Mammary epithelial cell (primary cell): ENCODE data around the gene ATG7.

Source experiments
- CTCF ChIP-seq, 2 donors: IDR thresholded peaks in 1 of 2; conservative IDR thresholded peaks in 1 of 2; 2 replicates each; pipeline ENCODE4 v1.5.1; 2011 to 2012; ENCODE audit warnings: inconsistent platforms in 2 of 2, low read length in 2 of 2, mild to moderate bottlenecking in 2 of 2, control low read depth in 1 of 2, low read depth in 1 of 2; ENCODE audit not compliant: insufficient read depth in 1 of 2; ENCODE audit errors: extremely low read depth in 1 of 2
- EZH2 ChIP-seq: IDR thresholded peaks from 2 replicates; pipeline ENCODE4 v1.6.1; 2012; ENCODE audit warnings: low read length, inconsistent platforms, borderline replicate concordance

- no peak for TF ChIP-seq CTCF (conservative IDR thresholded peaks at IDR 0.05 in 1 of 2, IDR thresholded peaks at IDR 0.05 in 1 of 2; ENCODE audit: extremely low read depth in 1 of 2, insufficient read depth in 1 of 2, low read depth in 1 of 2, low read length in 2 of 2)
- TF ChIP-seq EZH2: no peak
Observed at GRCh38 chr3:11272906-11273574, 843 bp downstream of the ATG7 start.
